Upper lobe of left lung (tissue), 4 donors: ENCODE measurements around the gene NT5DC4.

Experiments
- EP300 ChIP-seq, 4 donors: sonication (generic); formaldehyde crosslinking; IDR thresholded peaks; one replicate each; pipeline ENCODE4 v1.5.1; 2017; ENCODE audit warnings: antibody characterized with exemption in 4 of 4, control low read depth in 2 of 4
- POLR2A ChIP-seq, 4 donors: fragments of 450-650 bp; IDR thresholded peaks; one replicate each; pipeline ENCODE4 v1.5.1; 2016 to 2017; ENCODE audit warnings: antibody characterized with exemption in 4 of 4, mild to moderate bottlenecking in 2 of 4
- POLR2AphosphoS5 ChIP-seq, 2 donors: sonication (generic); formaldehyde crosslinking; IDR thresholded peaks; one replicate each; pipeline ENCODE4 v1.5.1; 2017; ENCODE audit warnings: antibody characterized with exemption in 2 of 2
- TF ChIP-seq, protein P1 (sequence below), 6 experiments: fragments of 450-650 bp in 4 of 6; fragments of 200-600 bp in 2 of 6; sonication (generic) in 2 of 6; IDR thresholded peaks; one replicate each; pipeline ENCODE4 v1.5.1; 2016 to 2019; ENCODE audit warnings: antibody characterized with exemption in 6 of 6

DNA sequence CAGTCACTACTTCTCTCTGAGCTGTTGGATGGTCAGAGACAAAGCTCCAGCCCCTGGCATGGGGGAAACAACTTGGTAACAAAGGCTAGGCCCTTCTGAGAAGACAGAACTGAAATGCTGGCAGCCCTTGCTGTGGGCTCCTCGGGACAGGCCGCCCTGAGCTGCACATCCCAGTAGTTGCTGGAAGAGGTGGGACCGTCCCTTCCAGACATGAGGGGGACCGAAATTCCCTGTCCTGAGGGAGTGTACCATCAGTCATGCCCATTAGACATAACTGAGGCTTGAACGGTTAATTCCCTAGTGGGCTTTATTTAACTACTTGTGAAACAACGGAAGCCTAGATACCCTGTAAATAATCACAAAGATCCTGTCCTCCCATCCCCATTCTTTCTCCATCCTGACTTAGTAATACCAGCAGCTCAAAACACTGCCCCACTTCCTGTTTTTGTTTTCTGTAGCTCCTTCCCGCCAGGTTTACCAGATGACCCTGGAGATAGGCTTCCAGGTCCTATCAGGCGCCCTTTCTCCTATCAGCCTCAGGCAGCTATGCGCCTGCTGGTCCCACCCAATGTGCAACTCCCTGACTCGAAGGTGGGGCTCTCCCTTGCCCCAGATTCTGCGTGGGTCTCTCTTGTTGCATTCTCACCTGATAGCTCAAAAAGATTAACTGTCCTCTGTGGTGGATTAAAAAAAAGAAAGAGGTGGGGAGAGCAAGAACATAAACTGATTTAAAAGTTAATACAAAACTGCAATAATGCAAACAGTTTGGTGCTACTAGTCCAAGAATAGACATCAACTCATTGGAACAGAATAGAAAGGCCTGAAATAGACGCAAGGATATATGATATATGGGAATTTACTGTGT, 37.0 kb upstream of the NT5DC4 start:
- TF ChIP-seq, protein P1, sequence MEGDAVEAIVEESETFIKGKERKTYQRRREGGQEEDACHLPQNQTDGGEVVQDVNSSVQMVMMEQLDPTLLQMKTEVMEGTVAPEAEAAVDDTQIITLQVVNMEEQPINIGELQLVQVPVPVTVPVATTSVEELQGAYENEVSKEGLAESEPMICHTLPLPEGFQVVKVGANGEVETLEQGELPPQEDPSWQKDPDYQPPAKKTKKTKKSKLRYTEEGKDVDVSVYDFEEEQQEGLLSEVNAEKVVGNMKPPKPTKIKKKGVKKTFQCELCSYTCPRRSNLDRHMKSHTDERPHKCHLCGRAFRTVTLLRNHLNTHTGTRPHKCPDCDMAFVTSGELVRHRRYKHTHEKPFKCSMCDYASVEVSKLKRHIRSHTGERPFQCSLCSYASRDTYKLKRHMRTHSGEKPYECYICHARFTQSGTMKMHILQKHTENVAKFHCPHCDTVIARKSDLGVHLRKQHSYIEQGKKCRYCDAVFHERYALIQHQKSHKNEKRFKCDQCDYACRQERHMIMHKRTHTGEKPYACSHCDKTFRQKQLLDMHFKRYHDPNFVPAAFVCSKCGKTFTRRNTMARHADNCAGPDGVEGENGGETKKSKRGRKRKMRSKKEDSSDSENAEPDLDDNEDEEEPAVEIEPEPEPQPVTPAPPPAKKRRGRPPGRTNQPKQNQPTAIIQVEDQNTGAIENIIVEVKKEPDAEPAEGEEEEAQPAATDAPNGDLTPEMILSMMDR (IDR thresholded peaks at IDR 0.05): no peak
- TF ChIP-seq POLR2AphosphoS5 (IDR thresholded peaks at IDR 0.05) (peak in 1 of 2 donors; percentile 18), EP300 (IDR thresholded peaks at IDR 0.05) (no peak), POLR2A (IDR thresholded peaks at IDR 0.05) (no peak)
